Measurements from ENCODE around the gene SIGLEC14.
"Not testable (repeated sequence)": the region's sequence is repeated elsewhere in the genome, so short reads cannot be mapped to it uniquely, and the experiment has no call there.

SIGLEC14 gene

DNA sequence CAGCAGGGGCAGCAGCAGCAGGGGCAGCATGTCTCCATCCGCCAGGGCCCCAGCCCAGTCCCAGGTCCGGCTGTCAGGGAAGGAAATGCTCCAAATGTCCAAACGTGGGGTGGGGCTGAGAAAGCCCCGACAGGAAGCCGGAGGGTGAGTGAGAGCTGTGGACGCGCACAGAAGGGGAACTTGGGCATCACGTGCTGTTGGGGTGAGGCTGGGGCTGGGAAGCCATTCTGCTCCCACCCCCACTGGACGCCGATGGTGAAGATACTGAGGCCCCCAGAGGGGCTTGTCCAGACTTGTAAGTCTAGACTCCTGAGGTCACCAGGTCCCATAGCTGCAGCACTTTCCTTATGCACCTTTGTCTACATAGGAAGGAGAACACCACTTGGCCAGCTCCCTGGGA lies at the start of gene SIGLEC14:
SIGLEC14 (minus strand) TSS at position 96 of the 400 bp plus-strand sequence; CDS start at position 30, 66 bp downstream.
- ATAC-seq, result not testable (repeated sequence)

DNA sequence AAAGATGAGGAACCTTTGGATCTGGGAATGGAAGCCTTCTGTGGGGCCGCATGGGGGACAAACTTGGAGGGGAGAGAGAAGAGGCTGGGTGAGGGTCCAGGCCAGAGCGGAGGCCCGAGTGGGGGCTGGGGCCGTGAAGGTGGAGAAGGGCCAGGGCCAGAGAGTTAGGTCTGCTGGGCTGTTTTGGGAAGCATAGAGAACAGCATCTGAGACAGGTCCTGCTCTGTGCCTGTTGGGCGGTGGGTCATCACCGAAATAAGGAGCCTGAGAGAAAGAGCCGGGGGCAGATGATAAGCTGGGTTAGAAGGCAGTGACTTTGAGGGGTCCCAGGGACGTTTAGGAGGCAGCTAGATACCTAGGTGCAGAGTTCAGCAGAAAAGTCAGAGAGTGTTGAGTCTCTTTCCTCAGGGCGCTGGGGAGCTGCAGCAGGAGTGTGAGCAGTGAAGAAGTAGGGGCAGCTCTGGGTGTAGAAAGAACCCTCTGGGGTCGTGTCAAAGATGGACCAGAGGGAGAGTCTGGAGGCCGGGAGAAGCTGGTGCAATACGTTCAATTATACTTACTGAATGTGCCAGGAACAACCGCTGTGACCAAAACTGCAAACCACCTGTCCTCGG lies 49.2 kb upstream of the SIGLEC14 start:
- TF ChIP-seq GLIS3 (CRISPR knock-in tag; IDR thresholded peaks at IDR 0.05) (no peak), ESRRG (CRISPR knock-in tag; IDR thresholded peaks at IDR 0.05) (no peak), PPARA (CRISPR knock-in tag; IDR thresholded peaks at IDR 0.05; ENCODE audit: borderline replicate concordance) (no peak), TOX (CRISPR knock-in tag; IDR thresholded peaks at IDR 0.05; ENCODE audit: borderline replicate concordance) (no peak), ZFP3 (CRISPR knock-in tag; IDR thresholded peaks at IDR 0.05) (no peak), CSDC2 (CRISPR knock-in tag; IDR thresholded peaks at IDR 0.05) (no peak), RARB (CRISPR knock-in tag; IDR thresholded peaks at IDR 0.05) (no peak), TCF4 (CRISPR knock-in tag; IDR thresholded peaks at IDR 0.05; ENCODE audit: borderline replicate concordance) (no peak), ZFP30 (CRISPR knock-in tag; IDR thresholded peaks at IDR 0.05) (no peak), CSRNP3 (CRISPR knock-in tag; IDR thresholded peaks at IDR 0.05) (no peak), ZNF565 (CRISPR knock-in tag; conservative IDR thresholded peaks at IDR 0.05; ENCODE audit: low read depth) (no peak), OSR1 (CRISPR knock-in tag; IDR thresholded peaks at IDR 0.05) (no peak)
- TF ChIP-seq, protein P1, sequence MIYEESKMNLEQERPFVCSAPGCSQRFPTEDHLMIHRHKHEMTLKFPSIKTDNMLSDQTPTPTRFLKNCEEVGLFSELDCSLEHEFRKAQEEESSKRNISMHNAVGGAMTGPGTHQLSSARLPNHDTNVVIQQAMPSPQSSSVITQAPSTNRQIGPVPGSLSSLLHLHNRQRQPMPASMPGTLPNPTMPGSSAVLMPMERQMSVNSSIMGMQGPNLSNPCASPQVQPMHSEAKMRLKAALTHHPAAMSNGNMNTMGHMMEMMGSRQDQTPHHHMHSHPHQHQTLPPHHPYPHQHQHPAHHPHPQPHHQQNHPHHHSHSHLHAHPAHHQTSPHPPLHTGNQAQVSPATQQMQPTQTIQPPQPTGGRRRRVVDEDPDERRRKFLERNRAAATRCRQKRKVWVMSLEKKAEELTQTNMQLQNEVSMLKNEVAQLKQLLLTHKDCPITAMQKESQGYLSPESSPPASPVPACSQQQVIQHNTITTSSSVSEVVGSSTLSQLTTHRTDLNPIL (CRISPR knock-in tag; IDR thresholded peaks at IDR 0.05; ENCODE audit: low read depth), result no peak
- TF ChIP-seq, protein P2, sequence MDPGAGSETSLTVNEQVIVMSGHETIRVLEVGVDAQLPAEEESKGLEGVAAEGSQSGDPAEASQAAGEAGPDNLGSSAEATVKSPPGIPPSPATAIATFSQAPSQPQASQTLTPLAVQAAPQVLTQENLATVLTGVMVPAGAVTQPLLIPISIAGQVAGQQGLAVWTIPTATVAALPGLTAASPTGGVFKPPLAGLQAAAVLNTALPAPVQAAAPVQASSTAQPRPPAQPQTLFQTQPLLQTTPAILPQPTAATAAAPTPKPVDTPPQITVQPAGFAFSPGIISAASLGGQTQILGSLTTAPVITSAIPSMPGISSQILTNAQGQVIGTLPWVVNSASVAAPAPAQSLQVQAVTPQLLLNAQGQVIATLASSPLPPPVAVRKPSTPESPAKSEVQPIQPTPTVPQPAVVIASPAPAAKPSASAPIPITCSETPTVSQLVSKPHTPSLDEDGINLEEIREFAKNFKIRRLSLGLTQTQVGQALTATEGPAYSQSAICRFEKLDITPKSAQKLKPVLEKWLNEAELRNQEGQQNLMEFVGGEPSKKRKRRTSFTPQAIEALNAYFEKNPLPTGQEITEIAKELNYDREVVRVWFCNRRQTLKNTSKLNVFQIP (CRISPR knock-in tag; IDR thresholded peaks at IDR 0.05; ENCODE audit: borderline replicate concordance, low read depth), result no peak
- no peak for ATAC-seq

- TF ChIP-seq ISL1 (CRISPR knock-in tag; IDR thresholded peaks at IDR 0.05), result no peak
- no peak for TF ChIP-seq ESRRG (CRISPR knock-in tag; IDR thresholded peaks at IDR 0.05)
- no peak for TF ChIP-seq PATZ1 (CRISPR knock-in tag; IDR thresholded peaks at IDR 0.05; ENCODE audit: borderline replicate concordance)
- TF ChIP-seq ZNF8 (CRISPR knock-in tag; IDR thresholded peaks at IDR 0.05), result no peak
- TF ChIP-seq TCF4 (CRISPR knock-in tag; IDR thresholded peaks at IDR 0.05; ENCODE audit: borderline replicate concordance), result no peak
- TF ChIP-seq CSRNP3 (CRISPR knock-in tag; IDR thresholded peaks at IDR 0.05), result no peak
- TF ChIP-seq SNAI2 (CRISPR knock-in tag; IDR thresholded peaks at IDR 0.05), result no peak
- TF ChIP-seq, protein P2 (CRISPR knock-in tag; IDR thresholded peaks at IDR 0.05; ENCODE audit: borderline replicate concordance, low read depth), result no peak
- no peak for TF ChIP-seq ZFP30 (CRISPR knock-in tag; IDR thresholded peaks at IDR 0.05)
- no peak for TF ChIP-seq ZC3H10 (CRISPR knock-in tag; IDR thresholded peaks at IDR 0.05)
- TF ChIP-seq ARNTL (CRISPR knock-in tag; IDR thresholded peaks at IDR 0.05; ENCODE audit: borderline replicate concordance, low read depth), result no peak
- TF ChIP-seq BACH2 (CRISPR knock-in tag; IDR thresholded peaks at IDR 0.05; ENCODE audit: borderline replicate concordance), result no peak
- TF ChIP-seq ZNF565 (CRISPR knock-in tag; conservative IDR thresholded peaks at IDR 0.05; ENCODE audit: low read depth), result no peak
- TF ChIP-seq GLIS3 (CRISPR knock-in tag; IDR thresholded peaks at IDR 0.05), result no peak
- no peak for TF ChIP-seq PPARA (CRISPR knock-in tag; IDR thresholded peaks at IDR 0.05; ENCODE audit: borderline replicate concordance)
- TF ChIP-seq ZFP3 (CRISPR knock-in tag; IDR thresholded peaks at IDR 0.05), result no peak
- TF ChIP-seq TOX (CRISPR knock-in tag; IDR thresholded peaks at IDR 0.05; ENCODE audit: borderline replicate concordance), result no peak
- no peak for TF ChIP-seq RARB (CRISPR knock-in tag; IDR thresholded peaks at IDR 0.05)
- TF ChIP-seq CSDC2 (CRISPR knock-in tag; IDR thresholded peaks at IDR 0.05), result no peak
- no peak for ATAC-seq
Observed at GRCh38 chr19:51695088-51695487, 48.5 kb upstream of the SIGLEC14 start.

Data from SK-N-SH treated with all-trans-retinoic acid at 6 μM for 48 hours (cell line).